RKO (cell line): ENCODE data around the gene RNF225.
"Not testable (repeated sequence)": the region's sequence is repeated elsewhere in the genome, so short reads cannot be mapped to it uniquely, and the experiment has no call there.

Source experiments
- DNase-seq: peaks from one replicate; pipeline ENCODE4 v3.0.0-alpha.2; 2016; ENCODE audit warnings: low spot score

RNF225 gene

DNA sequence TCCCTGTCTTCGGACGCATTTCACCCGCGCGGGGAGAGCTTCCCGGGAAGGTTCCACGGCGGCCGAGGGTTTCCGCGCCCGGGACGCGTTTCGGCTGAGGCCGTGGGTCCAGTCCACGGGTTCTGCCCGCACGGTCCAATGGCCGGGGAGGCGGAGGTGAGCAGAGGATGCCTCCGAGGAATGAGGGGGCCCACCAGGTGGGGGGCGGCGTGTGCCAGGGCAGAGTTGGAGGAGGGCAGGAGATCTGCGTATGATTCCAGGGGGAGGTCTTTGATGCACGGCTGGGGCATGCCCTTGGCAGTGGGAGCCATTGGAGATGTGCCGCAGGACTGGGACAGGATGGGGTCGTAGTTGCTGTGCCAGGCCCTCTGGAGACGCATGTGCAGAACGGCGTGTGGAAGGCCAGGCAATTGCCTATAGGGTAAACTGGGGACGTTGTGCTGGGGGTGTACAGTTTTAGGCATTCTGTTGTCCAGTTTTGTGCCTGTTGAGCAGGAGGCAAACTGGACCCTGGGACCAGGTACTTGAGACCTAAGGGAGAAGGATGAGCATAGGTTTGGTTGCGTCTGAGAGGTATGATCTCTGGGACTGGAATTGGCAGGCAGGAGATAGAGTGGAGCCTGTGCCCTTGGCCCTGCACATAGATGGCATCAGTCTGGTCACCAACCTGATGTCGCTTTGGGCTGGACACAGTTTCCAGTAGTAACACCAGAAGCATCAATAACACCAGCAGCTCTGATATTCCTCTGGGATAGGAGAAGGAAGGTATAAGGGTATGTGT is 13.7 kb downstream of the RNF225 start:
- peak; percentile 75 for DNase-seq

DNA sequence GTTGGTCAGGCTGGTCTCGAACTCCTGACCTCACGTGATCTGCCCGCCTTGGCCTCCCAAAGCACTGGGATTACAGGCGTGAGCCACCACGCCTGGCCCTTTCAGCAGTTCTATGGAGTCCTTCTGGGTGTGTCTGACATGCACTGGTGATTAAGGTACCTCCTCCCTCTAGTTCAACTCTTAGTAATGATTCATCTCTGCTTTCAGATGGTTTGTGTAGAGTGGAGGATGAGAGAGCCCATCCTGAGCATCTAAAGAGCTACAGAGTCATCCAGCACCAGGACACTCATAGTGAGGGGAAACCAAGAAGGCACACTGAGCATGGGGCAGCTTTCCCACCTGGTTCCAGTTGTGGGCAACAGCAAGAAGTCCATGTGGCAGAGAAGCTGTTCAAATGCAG is 21.1 kb downstream of the RNF225 start:
- no peak for DNase-seq

DNA sequence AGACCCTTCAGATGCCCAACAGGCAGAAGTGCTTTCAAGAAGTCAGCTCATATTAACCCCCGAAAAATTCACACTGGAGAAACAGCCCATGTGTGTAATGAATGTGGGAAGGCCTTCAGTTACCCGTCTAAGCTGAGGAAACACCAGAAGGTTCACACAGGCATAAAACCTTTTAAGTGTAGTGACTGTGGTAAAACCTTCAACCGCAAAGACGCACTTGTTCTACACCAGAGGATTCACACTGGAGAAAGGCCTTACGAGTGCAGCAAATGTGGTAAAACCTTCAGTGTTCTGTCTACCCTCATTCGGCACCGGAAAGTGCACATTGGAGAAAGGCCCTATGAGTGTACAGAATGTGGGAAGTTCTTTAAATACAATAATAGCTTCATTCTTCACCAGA is 21.6 kb downstream of the RNF225 start:
- DNase-seq = no peak

DNA sequence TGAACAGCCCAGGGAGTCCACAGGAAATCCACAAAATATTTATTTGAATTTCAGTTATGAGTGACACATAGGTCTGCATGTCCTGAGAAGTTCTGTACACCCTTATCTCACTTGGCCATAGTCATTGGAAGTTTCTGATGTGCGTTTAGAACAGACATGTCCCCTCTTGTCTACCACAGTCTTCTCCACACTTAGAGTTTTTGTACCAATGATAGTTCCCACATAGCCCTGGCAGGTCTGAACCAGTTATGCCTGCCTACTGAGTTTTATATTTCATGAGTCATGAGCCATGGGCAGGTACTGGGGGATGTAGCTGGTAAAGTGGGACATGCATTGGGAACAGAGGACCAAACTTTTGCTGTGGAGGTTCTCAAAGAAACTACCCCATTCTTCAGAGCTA is 33.2 kb downstream of the RNF225 start:
- DNase-seq = no peak

DNA sequence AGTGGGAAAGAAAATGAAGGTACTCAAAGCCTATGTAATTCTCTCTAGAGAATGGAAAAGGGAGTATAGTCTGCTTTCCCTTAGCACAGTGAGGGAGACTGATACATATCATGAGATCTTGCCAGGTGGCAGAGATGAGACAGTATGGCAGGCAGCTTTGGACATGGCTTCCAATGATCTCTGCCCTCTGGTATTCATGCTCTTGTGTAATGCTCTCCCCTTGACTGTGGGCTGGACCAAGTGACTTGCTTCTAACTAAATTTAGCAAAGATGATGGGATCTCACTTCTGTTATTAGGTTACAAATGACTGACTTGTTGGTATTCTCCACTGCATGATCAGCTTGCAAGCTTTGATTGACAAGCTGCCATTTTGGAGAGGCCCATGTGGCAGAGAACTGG is 34.3 kb downstream of the RNF225 start:
- DNase-seq = no peak

DNA sequence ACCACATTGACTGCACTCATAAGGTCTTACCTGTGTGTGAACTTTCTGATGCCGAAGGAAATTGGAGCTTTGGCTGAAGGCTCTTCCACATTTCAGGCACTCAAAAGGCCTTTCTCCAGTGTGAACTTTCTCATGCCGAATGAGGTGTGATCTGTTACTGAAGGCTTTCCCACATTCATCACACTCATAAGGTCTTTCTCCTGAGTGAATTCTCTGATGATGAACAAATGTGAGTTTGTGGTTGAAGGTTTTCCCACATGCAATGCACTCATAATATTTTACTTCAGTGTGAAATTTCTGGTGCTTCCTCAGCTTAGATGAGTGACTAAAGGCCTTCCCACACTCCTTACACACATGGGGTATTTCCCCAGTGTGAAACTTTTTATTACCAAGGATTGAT is 38.8 kb downstream of the RNF225 start:
- DNase-seq = no peak

DNA sequence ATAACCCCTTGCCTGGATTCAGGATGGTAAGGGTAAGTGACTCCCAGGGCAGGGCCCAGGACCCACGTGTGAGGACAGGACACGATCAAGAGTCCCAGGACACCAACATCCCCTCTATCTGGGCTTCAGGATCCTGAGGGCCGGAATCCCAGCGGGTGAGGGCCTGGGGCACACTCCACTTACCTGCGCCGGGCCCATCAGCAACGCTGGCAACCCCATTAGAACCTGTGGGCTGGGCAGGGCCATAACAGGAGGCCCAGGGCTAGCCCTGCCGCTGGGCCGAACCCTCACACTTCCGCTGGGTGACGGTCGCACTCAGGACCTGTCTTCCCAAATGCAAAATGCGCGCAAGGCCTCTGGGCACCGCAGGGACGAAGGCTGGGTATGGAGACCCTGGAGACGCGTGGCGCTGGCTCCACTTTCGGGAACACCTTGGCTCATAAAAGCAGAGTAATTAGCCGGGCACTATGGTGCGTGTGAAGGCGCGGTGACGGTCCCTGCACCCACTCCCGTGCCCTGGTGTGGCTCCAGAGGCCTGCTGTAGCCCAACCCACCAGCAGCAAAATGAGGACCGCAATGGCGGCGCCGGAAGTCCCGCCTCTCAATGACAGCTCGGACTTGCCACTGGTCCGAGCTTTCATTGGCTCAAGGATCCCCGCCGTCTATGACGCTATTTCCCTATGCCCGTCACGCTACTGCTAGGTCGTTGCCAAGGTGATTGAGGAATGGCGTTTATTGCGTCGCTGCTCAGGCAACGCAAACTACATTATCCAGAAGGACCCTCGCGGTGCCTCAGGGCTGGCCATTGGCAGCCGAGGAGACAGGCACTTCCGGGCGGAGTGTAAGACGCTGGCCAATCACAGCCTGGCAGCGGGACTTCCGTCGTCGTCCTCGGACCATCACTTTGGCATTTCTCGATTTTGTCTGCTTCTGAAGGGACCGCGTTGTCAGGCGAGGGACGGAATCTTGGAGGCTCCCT is 44.4 kb downstream of the RNF225 start, which contains the start of gene ZNF132:
TSS of gene ZNF132 (minus strand) at position 578 of the 979 bp plus-strand sequence. CDS start at position 246, 332 bp downstream.
- no peak for DNase-seq

DNA sequence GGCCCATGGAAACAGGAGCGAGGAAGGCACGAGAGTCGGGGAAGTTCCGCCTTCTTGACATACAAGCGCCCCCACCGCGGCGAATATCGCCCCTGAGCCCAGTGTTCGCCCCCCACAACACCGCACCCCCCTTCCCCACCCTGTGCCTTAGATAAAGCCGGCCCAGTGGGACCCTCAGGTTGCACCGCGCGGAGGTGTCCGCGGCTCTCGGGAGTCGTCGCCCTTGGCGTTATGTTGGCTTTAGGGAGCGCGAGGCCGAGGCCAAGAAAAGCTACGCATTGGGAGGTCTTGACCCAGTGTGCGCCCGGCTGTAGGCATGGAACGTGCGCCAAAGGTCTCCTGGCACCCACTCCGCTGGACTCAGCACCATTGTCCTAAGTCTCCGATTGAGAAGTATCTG is 45.1 kb downstream of the RNF225 start:
- DNase-seq = no peak

DNA sequence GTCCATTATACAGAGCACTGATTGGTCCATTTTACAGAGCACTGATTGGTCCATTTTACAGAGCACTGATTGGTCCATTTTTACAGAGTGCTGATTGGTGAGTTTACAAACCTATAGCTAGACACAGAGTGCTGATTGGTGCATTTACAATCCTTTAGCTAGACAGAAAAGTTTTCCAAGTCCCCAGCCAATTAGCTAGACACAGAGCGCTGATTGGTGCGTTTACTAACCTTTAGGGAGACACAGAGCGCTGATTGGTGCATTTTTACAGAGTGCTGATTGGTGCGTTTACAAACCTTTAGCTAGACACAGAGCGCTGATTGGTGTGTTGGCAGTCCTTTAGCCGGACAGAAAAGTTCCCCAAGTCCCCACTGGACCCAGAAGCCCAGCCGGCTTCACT is 47.5 kb downstream of the RNF225 start:
- DNase-seq = not testable (repeated sequence)
